ELR (cell line): ENCODE data around the gene BUB1B.
A peak's percentile ranks its signal among the peaks of the same experiment; 100 is the strongest.

ENCODE experiments used
- DNase-seq: peaks from one replicate; pipeline ENCODE4 v3.0.0-alpha.2; 2015; ENCODE audit warnings: low read depth

Gene BUB1B

GRCh38 chr15:40254452-40254851 lies 93.6 kb downstream of the BUB1B start:
- no peak for DNase-seq

- no peak for DNase-seq
Measured at GRCh38 chr15:40255033-40255432, 94.2 kb downstream of the BUB1B start.

- peak; percentile 94 for DNase-seq
Measured at GRCh38 chr15:40256638-40257235, 95.9 kb downstream of the BUB1B start.

- DNase-seq: peak; percentile 92
Measured at GRCh38 chr15:40257656-40258450, 97.0 kb downstream of the BUB1B start.

GRCh38 chr15:40258544-40258943 lies 97.7 kb downstream of the BUB1B start:
- peak; percentile 50 for DNase-seq

DNA sequence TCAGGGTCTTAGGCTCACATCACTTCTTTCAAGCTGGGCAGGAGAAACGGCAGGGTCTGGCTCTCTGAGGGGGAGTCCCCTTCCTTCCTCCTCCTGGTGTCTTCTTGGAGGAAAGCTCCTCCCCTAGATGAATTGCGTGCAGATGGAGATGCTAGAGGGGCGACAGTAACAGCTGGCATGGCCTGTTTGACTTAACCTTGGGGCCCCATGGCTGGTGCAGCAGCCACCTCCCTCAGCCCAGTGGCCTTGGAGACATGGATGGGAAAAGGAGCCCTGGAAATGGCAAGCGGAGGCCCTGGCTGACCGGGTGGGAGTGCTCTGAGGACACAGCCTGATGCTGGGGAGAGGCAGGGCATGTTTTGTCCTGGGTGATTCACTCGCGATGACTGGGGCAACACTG lies 98.2 kb downstream of the BUB1B start:
- DNase-seq: peak; percentile 44

DNA sequence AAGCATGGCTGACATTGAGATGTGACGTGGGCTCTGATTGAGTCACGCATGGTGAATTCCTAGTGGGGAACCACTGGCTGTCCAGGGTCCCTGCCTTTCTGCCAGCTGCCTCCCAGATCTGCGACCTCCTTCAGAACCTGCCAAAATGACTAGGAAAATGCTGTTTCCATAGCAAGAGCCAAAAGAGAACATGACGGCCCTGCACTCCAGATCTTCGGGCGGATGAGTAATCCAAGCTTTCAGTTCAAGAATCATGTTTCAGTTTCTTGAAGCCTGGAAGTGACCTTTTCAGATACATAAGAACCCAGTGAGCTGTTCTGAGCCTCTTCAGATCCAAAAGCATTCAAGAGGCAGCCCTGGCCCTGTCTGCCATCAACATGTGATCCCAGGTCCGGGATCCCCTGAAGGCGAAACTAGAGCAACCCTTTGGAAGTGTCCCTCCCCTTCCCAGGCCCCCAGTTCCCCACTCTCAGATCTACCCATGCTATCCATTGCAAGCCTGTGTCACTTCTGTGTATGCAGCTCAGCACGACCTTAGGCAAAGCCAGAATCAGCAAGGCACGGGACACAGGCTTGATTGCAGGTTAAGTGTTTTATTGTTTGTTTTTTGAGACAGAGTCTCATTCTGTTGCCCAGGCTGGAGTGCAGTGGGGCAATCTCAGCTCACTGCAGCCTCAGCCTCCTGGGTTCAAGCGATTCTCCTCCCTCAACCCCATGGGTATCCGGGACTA lies 102.3 kb downstream of the BUB1B start:
- peak; percentile 66 for DNase-seq

- DNase-seq: no peak
Measured at GRCh38 chr15:40264321-40265153, 103.7 kb downstream of the BUB1B start.

GRCh38 chr15:40265355-40265754 lies 104.5 kb downstream of the BUB1B start:
- no peak for DNase-seq

GRCh38 chr15:40265875-40266274 lies 105.0 kb downstream of the BUB1B start:
- no peak for DNase-seq

GRCh38 chr15:40266828-40267304 lies 106.0 kb downstream of the BUB1B start:
- DNase-seq: peak; percentile 95

DNA sequence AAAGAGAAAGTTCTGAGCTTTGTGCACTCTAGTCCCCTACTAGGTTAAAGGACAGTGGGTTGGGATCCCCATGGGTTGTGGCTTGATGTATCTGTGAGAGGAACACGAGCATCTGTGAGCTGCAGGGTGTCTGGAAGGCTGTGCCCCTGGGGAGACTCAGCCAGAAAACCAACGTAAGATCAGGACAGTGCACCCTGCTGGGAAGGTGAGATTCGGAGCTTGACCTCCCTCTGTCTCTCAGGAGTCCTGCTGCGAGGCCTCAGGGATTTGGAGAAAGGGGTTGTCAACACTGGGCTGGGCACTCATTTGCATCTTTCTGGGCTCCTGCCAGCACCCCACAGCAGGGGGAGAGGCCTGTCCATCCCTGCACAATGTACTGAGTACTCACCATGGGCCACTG lies 106.8 kb downstream of the BUB1B start:
- DNase-seq: no peak

- no peak for DNase-seq
Measured at GRCh38 chr15:40269604-40270003, 108.7 kb downstream of the BUB1B start.

- DNase-seq: no peak
Measured at GRCh38 chr15:40270246-40270995, 109.6 kb downstream of the BUB1B start.
